Measurements from ENCODE around the gene CDR2.

GRCh38 chr16:22312897-22313781 is 61.3 kb downstream of the CDR2 start:
- TF ChIP-seq EZH2 (IDR thresholded peaks at IDR 0.05; ENCODE audit: borderline replicate concordance) = no peak
- TF ChIP-seq CTCF (IDR thresholded peaks at IDR 0.05; ENCODE audit: poor library complexity) = no peak
- no peak for TF ChIP-seq EZH2phosphoT487 (IDR thresholded peaks at IDR 0.05; ENCODE audit: low read depth, severe bottlenecking, unreplicated experiment)
